Activated naive CD4-positive, alpha-beta T cell treated with anti-CD3 and anti-CD28 coated beads, Interleukin-2, amount 10 ng/mL, durations not matched to agents 7 days and 5 days (primary cell): ENCODE results near the gene FAM124B.
"Not testable (repeated sequence)": the region's sequence is repeated elsewhere in the genome, so short reads cannot be mapped to it uniquely, and the experiment has no call there.

Experiments
- CTCF ChIA-PET: fragments of 350-600 bp; sonication (Branson Sonifier 250); formaldehyde crosslinking; loops from one replicate; lab custom pipeline; 2021; ENCODE audit warnings: antibody characterized with exemption; lab: Charles Lee
- DNase-seq: peaks from one replicate; pipeline ENCODE4 v3.0.0-alpha.2; 2020
- H3K27ac Mint-ChIP-seq: one replicate; pipeline ENCODE4 v1.8.0; 2021; ENCODE audit warnings: mild to moderate bottlenecking, moderate library complexity, mixed read lengths
- H3K27me3 Mint-ChIP-seq: one replicate; pipeline ENCODE4 v1.8.0; 2021; ENCODE audit warnings: mild to moderate bottlenecking, mixed read lengths
- H3K36me3 Mint-ChIP-seq: one replicate; pipeline ENCODE4 v1.8.0; 2021; ENCODE audit warnings: mixed read lengths
- H3K4me1 Mint-ChIP-seq: one replicate; pipeline ENCODE4 v1.8.0; 2021; ENCODE audit warnings: mixed read lengths
- H3K4me3 Mint-ChIP-seq: one replicate; pipeline ENCODE4 v1.8.0; 2021; ENCODE audit warnings: mild to moderate bottlenecking, moderate library complexity, mixed read lengths
- H3K9me3 Mint-ChIP-seq: one replicate; pipeline ENCODE4 v1.8.0; 2021; ENCODE audit warnings: mixed read lengths

FAM124B gene

DNA sequence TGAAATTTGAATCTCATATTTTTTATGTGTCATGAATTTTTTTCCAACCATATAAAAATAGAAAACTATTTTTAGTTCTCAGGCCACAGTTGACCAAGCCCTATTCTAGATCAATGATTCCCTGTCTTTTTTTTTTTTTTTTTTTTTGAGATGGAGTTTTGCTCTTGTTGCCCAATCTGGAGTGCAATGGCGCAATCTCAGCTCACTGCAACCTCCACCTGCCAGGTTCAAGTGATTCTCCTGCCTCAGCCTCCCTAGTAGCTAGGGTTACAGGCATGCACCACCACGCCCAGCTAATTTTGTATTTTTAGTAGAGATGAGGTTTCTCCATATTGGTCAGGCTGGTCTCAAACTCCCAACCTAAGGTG is 19.6 kb downstream of the FAM124B start:
- not testable (repeated sequence) for H3K27ac Mint-ChIP-seq, H3K4me1 Mint-ChIP-seq, H3K36me3 Mint-ChIP-seq, DNase-seq, H3K4me3 Mint-ChIP-seq, H3K9me3 Mint-ChIP-seq, H3K27me3 Mint-ChIP-seq
- CTCF ChIA-PET: interaction anchor here (0.9 kb wide), 1 partner anchor 13 kb away, joined by 3 read pairs; no protein-coding TSS in a partner anchor

DNA sequence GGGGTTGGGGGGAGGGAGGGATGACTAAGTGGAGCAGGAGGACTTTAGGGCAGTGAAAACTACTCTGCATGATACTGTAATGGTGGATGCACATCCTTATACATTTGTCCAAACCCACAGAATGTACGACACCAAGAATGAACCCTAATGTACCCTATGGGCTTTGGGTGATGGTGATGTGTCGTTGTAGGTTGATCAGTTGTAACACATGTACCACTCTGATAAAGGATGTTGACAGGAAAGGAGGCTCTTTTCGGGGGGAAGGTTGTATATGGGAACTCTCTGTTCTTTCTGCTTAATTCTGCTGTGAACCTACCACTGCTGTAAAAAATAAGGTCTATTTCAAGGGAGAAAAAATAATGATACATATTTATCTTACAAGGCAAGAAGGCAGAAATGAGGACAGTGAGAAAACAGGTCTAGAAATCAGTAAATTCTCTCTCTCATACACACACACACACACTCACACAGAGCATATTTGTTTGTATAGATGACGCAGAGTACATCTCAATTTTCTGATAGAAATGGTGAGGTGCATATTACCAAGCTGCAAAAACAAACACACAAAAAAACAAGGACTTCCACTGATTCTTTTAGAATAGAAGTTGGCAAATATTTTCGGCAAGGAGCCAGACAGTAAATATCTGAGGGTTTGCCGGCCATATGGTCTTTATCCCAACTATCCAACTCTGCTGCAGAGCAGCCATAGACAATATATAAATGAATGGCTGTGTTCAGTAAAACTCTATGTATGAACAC is 20.2 kb downstream of the FAM124B start:
- H3K27ac Mint-ChIP-seq: no peak overlapping the region
- H3K4me3 Mint-ChIP-seq: no peak overlapping the region
- H3K9me3 Mint-ChIP-seq: no peaks in the 10 kb centered on the region
- no peaks in the 10 kb centered on the region for H3K27me3 Mint-ChIP-seq
- H3K4me1 Mint-ChIP-seq: peaks cover 2% of the 10 kb centered on the region
- no peaks in the 10 kb centered on the region for H3K36me3 Mint-ChIP-seq
- CTCF ChIA-PET: interaction anchor here (0.9 to 3.0 kb wide), 2 partner anchors 12 kb away, joined by 3 to 17 read pairs; no protein-coding TSS in a partner anchor
- no peak for DNase-seq

DNA sequence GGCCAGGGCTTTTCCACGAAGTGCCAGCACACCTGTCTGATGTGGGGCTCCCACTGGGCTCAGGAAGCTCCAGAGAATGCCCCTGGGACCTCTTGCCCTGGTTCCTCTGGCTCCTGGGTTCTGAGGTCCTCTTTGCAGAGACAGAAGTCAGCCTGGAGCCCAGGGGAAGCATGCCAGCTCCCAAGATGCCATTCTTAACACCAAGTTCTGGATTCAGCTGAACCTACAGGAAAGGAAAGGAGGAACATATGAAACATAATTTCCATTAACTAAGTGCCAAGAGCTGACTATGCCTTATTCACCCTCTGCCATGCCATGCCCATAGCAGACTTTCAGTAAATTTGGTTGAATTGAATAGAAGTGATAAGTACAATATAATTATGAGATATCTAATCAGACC is 21.9 kb downstream of the FAM124B start:
- no peaks in the 10 kb centered on the region for H3K27me3 Mint-ChIP-seq
- peaks cover 2% of the 10 kb centered on the region for H3K4me1 Mint-ChIP-seq
- no peak overlapping the region for H3K27ac Mint-ChIP-seq
- DNase-seq: no peak
- H3K36me3 Mint-ChIP-seq: no peaks in the 10 kb centered on the region
- H3K9me3 Mint-ChIP-seq: no peaks in the 10 kb centered on the region
- H3K4me3 Mint-ChIP-seq: no peak overlapping the region
- CTCF ChIA-PET: interaction anchor here (3.0 kb wide), 1 partner anchor 10 kb away, joined by 17 read pairs; no protein-coding TSS in a partner anchor

DNA sequence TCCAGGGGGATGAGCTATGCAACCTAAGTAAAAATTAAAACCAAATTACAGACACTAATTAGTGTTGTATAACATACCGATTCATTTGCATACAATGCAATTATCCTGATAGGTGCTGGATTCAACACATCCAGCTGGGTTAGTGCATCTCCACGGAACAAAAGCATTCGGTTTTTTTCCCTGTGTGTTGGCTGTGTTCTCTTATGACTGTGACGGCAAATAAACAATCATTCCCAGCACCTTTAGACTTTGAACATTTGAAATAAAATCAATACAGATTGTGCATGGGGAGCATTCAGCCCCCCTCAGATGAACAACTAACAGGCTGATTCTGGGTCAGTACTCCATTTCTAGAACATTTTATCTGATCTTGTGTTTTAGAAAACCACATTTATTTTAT is 22.7 kb downstream of the FAM124B start:
- H3K4me1 Mint-ChIP-seq: peaks cover 2% of the 10 kb centered on the region
- H3K4me3 Mint-ChIP-seq: no peak overlapping the region
- no peaks in the 10 kb centered on the region for H3K27me3 Mint-ChIP-seq
- no peaks in the 10 kb centered on the region for H3K9me3 Mint-ChIP-seq
- DNase-seq: no peak
- H3K27ac Mint-ChIP-seq: no peak overlapping the region
- H3K36me3 Mint-ChIP-seq: no peaks in the 10 kb centered on the region
- CTCF ChIA-PET: interaction anchor here (3.0 kb wide), 1 partner anchor 9 kb away, joined by 17 read pairs; no protein-coding TSS in a partner anchor

DNA sequence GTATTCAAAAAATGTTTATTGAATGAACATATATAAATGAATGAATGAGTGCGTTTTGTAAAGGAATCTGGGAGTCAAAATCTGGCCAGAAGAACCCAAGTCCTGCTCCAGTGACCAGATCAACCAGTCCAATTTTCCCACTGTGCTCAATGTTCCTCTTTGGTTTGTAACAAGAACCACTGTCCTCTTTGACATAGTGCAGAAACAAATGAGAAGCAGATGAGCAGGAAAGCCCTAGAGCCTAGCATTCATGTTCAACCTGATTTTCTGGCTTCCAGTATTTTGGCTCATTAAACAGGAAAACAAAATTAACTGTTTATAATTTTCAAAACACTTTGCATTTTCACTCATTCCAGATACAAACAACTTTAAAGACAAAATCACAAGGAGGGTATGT is 23.2 kb downstream of the FAM124B start:
- H3K9me3 Mint-ChIP-seq: no peaks in the 10 kb centered on the region
- no peak for DNase-seq
- H3K4me1 Mint-ChIP-seq: peaks cover 2% of the 10 kb centered on the region
- H3K27me3 Mint-ChIP-seq: no peaks in the 10 kb centered on the region
- no peaks in the 10 kb centered on the region for H3K36me3 Mint-ChIP-seq
- no peak overlapping the region for H3K4me3 Mint-ChIP-seq
- CTCF ChIA-PET: interaction anchor here (1.2 to 3.0 kb wide), 2 partner anchors 9 to 21 kb away, joined by 3 to 17 read pairs; no protein-coding TSS in a partner anchor
- no peak overlapping the region for H3K27ac Mint-ChIP-seq

DNA sequence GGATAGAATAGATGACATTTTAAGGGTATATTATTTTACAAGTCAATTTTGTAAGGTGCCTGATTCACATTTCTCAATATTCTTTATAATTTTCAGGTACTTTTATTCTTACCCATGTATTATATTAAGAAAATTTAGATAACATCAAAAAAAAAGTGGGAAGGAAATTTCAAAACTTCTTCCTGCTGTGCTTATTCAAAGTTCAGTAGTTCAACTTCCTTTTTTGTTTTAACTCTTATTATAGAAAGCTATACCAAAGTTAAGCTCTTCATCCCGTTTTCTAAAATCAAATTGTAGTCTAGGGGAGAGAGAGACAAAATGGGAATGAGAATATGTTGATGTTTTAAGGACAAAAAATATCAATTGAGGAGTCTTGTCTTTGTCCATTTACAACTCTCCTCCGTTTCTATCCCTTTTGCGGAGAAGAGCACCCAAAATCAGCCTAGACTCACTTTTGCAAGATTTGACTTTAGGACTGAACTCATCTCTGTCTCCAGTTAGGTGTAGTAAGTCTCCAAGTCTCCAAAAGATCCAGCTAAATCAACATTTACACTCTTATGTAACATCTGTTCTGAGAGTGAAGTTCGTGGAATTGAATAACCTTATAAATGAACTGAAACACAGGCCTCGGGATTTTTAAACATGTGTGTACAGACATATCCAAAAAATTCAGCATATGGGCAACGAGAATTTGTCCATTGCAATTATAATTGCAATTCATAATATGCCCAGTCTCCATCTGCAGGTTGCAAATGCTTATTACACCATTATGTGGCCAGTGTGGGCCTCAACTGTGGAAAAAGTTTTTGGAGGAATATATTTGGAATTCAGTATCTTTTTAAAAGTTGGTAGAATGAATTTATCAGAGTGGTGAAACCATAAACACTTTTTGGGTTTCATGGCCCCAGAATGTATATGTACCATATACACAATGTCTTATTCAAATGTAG is 23.9 kb downstream of the FAM124B start:
- Mint-ChIP-seq H3K36me3 (no peaks in the 10 kb centered on the region), H3K27ac (no peak overlapping the region), H3K9me3 (no peaks in the 10 kb centered on the region), H3K4me3 (no peak overlapping the region), H3K4me1 (peaks cover 2% of the 10 kb centered on the region), H3K27me3 (peaks cover 3% of the 10 kb centered on the region)
- CTCF ChIA-PET: interaction anchor here (1.2 to 3.0 kb wide), 2 partner anchors 8 to 20 kb away, joined by 3 to 17 read pairs; no protein-coding TSS in a partner anchor
- no peak for DNase-seq

DNA sequence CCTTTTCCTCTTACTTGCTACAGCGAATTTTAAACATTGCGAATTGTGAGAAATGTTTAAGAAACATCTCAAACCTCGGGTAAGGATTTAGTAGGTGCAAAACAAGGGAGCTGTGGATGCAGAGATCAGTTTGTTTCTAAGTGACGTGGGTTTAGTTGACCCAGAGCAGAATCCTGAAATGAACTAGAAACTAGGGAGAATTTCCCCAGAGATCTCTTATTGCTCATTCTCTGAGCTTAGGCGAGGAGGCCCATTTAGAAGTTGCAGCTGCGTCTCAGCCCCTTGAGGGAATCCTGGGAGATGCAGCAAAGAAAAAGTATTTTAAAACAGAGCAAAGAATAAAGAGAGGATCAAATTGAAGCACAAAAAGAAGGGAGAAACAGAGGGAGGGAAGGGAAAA is 29.3 kb downstream of the FAM124B start:
- H3K27me3 Mint-ChIP-seq: peaks cover 9% of the 10 kb centered on the region
- peaks cover 2% of the 10 kb centered on the region for H3K4me1 Mint-ChIP-seq
- no peaks in the 10 kb centered on the region for H3K9me3 Mint-ChIP-seq
- no peak overlapping the region for H3K27ac Mint-ChIP-seq
- no peaks in the 10 kb centered on the region for H3K36me3 Mint-ChIP-seq
- CTCF ChIA-PET: interaction anchor here (0.6 to 1.1 kb wide), 4 partner anchors 8 to 379 kb away, joined by 3 to 4 read pairs (median 3); no protein-coding TSS in a partner anchor
- no peak overlapping the region for H3K4me3 Mint-ChIP-seq
- DNase-seq: no peak

DNA sequence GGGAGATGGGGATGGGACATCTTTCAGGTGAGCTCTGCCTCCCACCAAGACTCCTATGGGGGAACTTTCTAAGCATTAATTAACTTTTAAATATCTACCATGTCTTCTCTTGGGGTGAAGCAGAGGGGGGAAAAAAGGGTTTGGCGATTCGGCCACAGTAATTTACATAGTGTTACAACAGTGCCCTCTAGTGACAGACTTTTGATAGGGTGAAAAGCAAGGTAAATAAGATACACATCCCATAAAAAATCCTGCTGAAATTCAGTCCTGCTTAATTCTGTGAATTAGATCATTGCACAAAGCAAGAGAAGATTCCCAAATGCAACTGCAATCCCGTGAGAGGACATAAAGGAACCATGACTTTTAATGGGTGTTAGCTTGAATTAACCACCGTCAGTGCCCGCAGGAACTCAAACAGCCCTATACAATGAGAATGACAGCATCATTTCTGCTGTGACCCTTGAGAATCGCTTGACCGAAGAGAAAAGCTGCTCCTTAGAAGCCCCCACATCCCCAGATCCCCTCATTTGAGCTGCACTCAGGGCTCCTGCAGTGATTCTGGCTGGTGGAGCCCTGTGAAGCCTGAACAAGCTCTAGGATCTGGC is 32.8 kb downstream of the FAM124B start:
- no peak overlapping the region for H3K27ac Mint-ChIP-seq
- CTCF ChIA-PET: interaction anchor here (0.6 to 4.5 kb wide), 24 partner anchors 9 to 1282 kb away, joined by 3 to 35 read pairs (median 4); partner anchors contain the start of gene FAM124B
- H3K36me3 Mint-ChIP-seq: no peaks in the 10 kb centered on the region
- H3K27me3 Mint-ChIP-seq: peaks cover 12% of the 10 kb centered on the region
- no peak overlapping the region for H3K4me3 Mint-ChIP-seq
- no peaks in the 10 kb centered on the region for H3K9me3 Mint-ChIP-seq
- no peak for DNase-seq
- no peaks in the 10 kb centered on the region for H3K4me1 Mint-ChIP-seq

DNA sequence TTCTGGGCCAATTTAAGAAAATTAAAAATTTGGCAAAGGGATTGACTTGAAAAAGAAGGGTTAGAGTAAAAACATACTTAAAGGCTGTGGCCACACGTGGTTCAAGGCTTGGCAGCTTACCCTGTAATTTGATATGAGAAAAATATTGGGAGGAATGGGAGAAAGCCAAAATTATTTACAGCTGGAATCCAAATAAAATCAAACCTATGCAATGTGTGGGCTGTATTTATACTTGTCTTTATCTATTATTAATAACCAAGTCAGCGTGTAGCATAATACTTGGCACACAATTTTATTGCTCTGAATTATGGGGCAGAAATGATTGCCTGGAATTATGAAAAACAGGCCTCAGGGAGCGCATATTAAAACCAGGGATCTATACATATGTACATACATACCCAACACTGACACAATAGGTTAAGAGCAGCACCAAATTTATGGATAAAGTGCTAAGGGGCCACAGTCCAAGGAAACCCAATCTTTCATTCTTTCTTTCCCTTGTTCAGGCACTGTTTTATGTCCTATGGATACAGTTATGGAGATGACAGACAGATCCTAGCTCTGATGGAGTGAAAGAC is 35.6 kb downstream of the FAM124B start:
- H3K4me1 Mint-ChIP-seq: no peaks in the 10 kb centered on the region
- peaks cover 12% of the 10 kb centered on the region for H3K27me3 Mint-ChIP-seq
- DNase-seq: no peak
- H3K36me3 Mint-ChIP-seq: no peaks in the 10 kb centered on the region
- H3K27ac Mint-ChIP-seq: no peak overlapping the region
- no peak overlapping the region for H3K4me3 Mint-ChIP-seq
- H3K9me3 Mint-ChIP-seq: no peaks in the 10 kb centered on the region
- CTCF ChIA-PET: interaction anchor here (0.6 to 4.5 kb wide), 3 partner anchors 38 to 396 kb away, joined by 3 to 30 read pairs (median 3); no protein-coding TSS in a partner anchor

DNA sequence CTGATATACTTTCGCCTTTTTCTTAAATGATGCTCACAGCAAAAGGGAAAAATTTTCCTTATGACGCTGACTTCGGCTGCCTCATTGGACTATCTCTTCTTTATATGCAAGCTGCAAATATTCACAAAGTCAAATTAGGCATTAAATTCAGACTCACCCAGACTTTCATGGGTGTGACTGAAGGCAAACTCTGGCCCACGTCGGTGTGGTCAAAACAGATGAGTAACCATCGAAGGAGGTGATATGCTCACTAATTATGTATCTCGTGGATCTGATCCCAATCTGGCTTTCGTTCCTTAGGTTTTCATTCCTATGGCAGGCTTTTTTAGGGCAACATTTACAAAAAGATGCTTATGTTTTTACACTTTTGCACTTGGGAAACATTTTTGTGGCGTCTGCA is 36.6 kb downstream of the FAM124B start:
- Mint-ChIP-seq H3K4me1 (no peaks in the 10 kb centered on the region), H3K9me3 (no peaks in the 10 kb centered on the region), H3K27me3 (peaks cover 12% of the 10 kb centered on the region), H3K36me3 (no peaks in the 10 kb centered on the region), H3K4me3 (no peak overlapping the region), H3K27ac (no peak overlapping the region)
- CTCF ChIA-PET: interaction anchor here (1.1 to 1.4 kb wide), 2 partner anchors 10 to 279 kb away, joined by 3 to 4 read pairs; no protein-coding TSS in a partner anchor
- DNase-seq: no peak

DNA sequence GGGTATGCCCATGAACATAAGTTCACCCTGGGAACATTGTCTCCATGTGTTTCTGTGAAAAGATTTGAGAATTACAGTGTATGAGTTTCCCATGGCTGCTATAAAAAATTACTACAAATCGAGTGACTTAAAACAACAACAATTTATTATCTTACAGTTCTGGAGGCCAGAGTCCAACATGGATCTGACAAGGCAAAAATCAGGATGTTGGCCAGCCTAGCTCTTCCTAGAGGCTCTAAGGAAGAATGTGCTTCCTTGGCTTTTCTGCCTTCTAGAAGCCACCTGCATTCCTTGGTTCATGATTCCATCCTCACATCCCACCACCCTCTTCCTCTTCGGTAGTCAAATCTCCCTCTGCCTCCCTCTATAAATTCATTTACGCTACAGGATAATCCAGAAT is 38.6 kb downstream of the FAM124B start:
- no peak overlapping the region for H3K4me3 Mint-ChIP-seq
- H3K4me1 Mint-ChIP-seq: no peaks in the 10 kb centered on the region
- no peaks in the 10 kb centered on the region for H3K36me3 Mint-ChIP-seq
- no peaks in the 10 kb centered on the region for H3K9me3 Mint-ChIP-seq
- H3K27ac Mint-ChIP-seq: no peak overlapping the region
- peaks cover 12% of the 10 kb centered on the region for H3K27me3 Mint-ChIP-seq
- no peak for DNase-seq
- CTCF ChIA-PET: no interaction called here

DNA sequence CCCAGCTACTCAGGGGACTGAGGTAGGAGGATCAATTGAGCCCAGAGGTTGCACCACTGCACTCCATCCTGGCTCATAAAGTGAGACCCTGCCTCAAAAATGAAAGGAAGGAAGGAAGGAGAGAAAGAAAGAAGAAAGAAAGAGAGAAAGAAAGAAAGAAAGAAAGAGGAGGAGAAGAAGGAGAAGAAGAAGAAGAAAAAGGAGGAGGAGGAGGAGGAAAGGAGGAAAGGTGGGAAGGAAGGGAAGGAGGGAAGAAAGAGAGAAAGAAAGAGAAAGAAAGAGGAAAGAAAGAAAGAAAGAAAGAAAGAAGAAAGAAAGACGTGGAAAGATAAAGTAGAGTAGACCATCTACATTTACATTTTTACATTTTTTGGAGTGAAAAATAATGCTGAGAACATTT is 39.8 kb downstream of the FAM124B start:
- Mint-ChIP-seq H3K27me3 (peaks cover 9% of the 10 kb centered on the region), H3K4me3 (no peak overlapping the region), H3K4me1 (no peaks in the 10 kb centered on the region), H3K9me3 (no peaks in the 10 kb centered on the region), H3K36me3 (no peaks in the 10 kb centered on the region), H3K27ac (no peak overlapping the region)
- no peak for DNase-seq
- CTCF ChIA-PET: interaction anchor here (1.2 kb wide), 1 partner anchor 392 kb away, joined by 3 read pairs; no protein-coding TSS in a partner anchor

DNA sequence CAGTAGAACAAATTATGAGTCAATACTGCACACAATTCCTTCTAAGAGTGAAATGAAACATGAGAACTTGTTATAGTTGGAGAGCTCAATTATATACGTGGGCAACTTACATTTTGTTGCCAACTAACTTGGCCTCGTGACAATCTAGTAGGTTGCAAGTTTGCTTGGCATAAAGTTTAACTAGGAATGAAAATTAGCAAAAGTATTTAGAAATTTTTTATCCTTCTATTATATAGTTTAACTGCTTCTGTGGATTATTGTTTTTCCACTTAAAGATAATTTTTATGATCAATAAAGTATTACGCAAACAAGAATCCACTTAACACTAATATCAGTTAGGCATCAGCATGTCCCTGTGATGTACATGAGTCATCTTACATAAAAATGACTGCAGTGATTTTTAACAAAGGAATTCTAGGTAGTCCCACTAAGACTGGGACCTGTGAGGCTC is 41.1 kb downstream of the FAM124B start:
- DNase-seq: no peak
- peaks cover 9% of the 10 kb centered on the region for H3K27me3 Mint-ChIP-seq
- CTCF ChIA-PET: interaction anchor here (1.5 to 2.1 kb wide), 4 partner anchors 8 to 367 kb away, joined by 6 to 9 read pairs (median 8); no protein-coding TSS in a partner anchor
- no peaks in the 10 kb centered on the region for H3K4me1 Mint-ChIP-seq
- no peak overlapping the region for H3K4me3 Mint-ChIP-seq
- no peaks in the 10 kb centered on the region for H3K9me3 Mint-ChIP-seq
- H3K36me3 Mint-ChIP-seq: no peaks in the 10 kb centered on the region
- no peak overlapping the region for H3K27ac Mint-ChIP-seq
